Measurements from ENCODE around the gene LMTK2. TPM values are rescaled to one million over a fixed set of nuclear protein-coding genes. Genes with fewer than 3 reads are reported as not detected.

The LMTK2 gene
- total and polyA plus RNA-seq, 2 donors (not counting 1 experiment from before 2014, with no cell fraction given) = 5.2 to 6.9 TPM

GRCh38 chr7:98088109-98088508, 18.6 kb upstream of the LMTK2 start:
- TF ChIP-seq CTCF (conservative IDR thresholded peaks at IDR 0.05 in 1 of 2, IDR thresholded peaks at IDR 0.05 in 1 of 2; ENCODE audit: low read depth in 1 of 2, low read length in 2 of 2) (no peak), EZH2 (IDR thresholded peaks at IDR 0.05; ENCODE audit: low read length, missing control alignments) (no peak)
- no peak overlapping the region for H3K27ac ChIP-seq (ENCODE audit: insufficient read depth, low read length)
- no peak overlapping the region for H3K9ac ChIP-seq (ENCODE audit: insufficient read depth, low read length)
- DNase-seq (ENCODE audit: low read depth in 2 of 2) = no peak
- no peaks in the 10 kb centered on the region for H3K79me2 ChIP-seq (ENCODE audit: control insufficient read depth, insufficient read depth, low read length)
- no peak overlapping the region for H3K4me2 ChIP-seq (ENCODE audit: extremely low read depth, insufficient read depth, low read length)
- no peaks in the 10 kb centered on the region for H3K9me3 ChIP-seq (ENCODE audit: control insufficient read depth, insufficient read depth, low read depth, low read length)
- no peaks in the 10 kb centered on the region for H4K20me1 ChIP-seq (ENCODE audit: control insufficient read depth, extremely low read depth, insufficient read depth, low read length)
- H3K27me3 ChIP-seq (ENCODE audit: control insufficient read depth, insufficient read depth, low read length) = no peaks in the 10 kb centered on the region
- no peaks in the 10 kb centered on the region for H3K4me1 ChIP-seq (ENCODE audit: control insufficient read depth, extremely low read depth, insufficient read depth, low read length)
- H2AFZ ChIP-seq (ENCODE audit: low read length) = no peak overlapping the region
- H3K36me3 ChIP-seq (ENCODE audit: control insufficient read depth, insufficient read depth, low read length) = no peaks in the 10 kb centered on the region
- H3K4me3 ChIP-seq (replicated peaks in 1 of 4; ENCODE audit: control extremely low read depth in 1 of 4, insufficient read depth in 1 of 4, low read depth in 3 of 4, low read length in 4 of 4) = no peak overlapping the region

GRCh38 chr7:98090116-98090515, 16.5 kb upstream of the LMTK2 start:
- no peaks in the 10 kb centered on the region for H3K9me3 ChIP-seq (ENCODE audit: control insufficient read depth, insufficient read depth, low read depth, low read length)

GRCh38 chr7:98091061-98091460, 15.6 kb upstream of the LMTK2 start:
- Histone ChIP-seq H2AFZ (ENCODE audit: low read length) (no peak overlapping the region), H3K4me1 (ENCODE audit: control insufficient read depth, extremely low read depth, insufficient read depth, low read length) (no peaks in the 10 kb centered on the region), H3K27ac (ENCODE audit: insufficient read depth, low read length) (no peak overlapping the region), H3K4me3 (replicated peaks in 1 of 4; ENCODE audit: control extremely low read depth in 1 of 4, insufficient read depth in 1 of 4, low read depth in 3 of 4, low read length in 4 of 4) (no peak overlapping the region), H3K9me3 (ENCODE audit: control insufficient read depth, insufficient read depth, low read depth, low read length) (no peaks in the 10 kb centered on the region), H4K20me1 (ENCODE audit: control insufficient read depth, extremely low read depth, insufficient read depth, low read length) (no peaks in the 10 kb centered on the region), H3K9ac (ENCODE audit: insufficient read depth, low read length) (no peak overlapping the region), H3K27me3 (ENCODE audit: control insufficient read depth, insufficient read depth, low read length) (no peaks in the 10 kb centered on the region), H3K4me2 (ENCODE audit: extremely low read depth, insufficient read depth, low read length) (no peak overlapping the region), H3K79me2 (ENCODE audit: control insufficient read depth, insufficient read depth, low read length) (no peaks in the 10 kb centered on the region), H3K36me3 (ENCODE audit: control insufficient read depth, insufficient read depth, low read length) (no peaks in the 10 kb centered on the region)
- DNase-seq (ENCODE audit: low read depth in 2 of 2) = peak in 1 of 2 donors; percentile 7
- TF ChIP-seq CTCF (conservative IDR thresholded peaks at IDR 0.05 in 1 of 2, IDR thresholded peaks at IDR 0.05 in 1 of 2; ENCODE audit: low read depth in 1 of 2, low read length in 2 of 2) (no peak), EZH2 (IDR thresholded peaks at IDR 0.05; ENCODE audit: low read length, missing control alignments) (no peak)

More at GRCh38 chr7:98090116-98090515, 16.5 kb upstream of the LMTK2 start:
- H3K4me3 ChIP-seq (replicated peaks in 1 of 4; ENCODE audit: control extremely low read depth in 1 of 4, insufficient read depth in 1 of 4, low read depth in 3 of 4, low read length in 4 of 4) = no peak overlapping the region
- no peak overlapping the region for H3K9ac ChIP-seq (ENCODE audit: insufficient read depth, low read length)
- no peak overlapping the region for H3K4me2 ChIP-seq (ENCODE audit: extremely low read depth, insufficient read depth, low read length)
- no peak overlapping the region for H2AFZ ChIP-seq (ENCODE audit: low read length)
- H3K27me3 ChIP-seq (ENCODE audit: control insufficient read depth, insufficient read depth, low read length) = no peaks in the 10 kb centered on the region
- TF ChIP-seq EZH2 (IDR thresholded peaks at IDR 0.05; ENCODE audit: low read length, missing control alignments) (no peak), CTCF (conservative IDR thresholded peaks at IDR 0.05 in 1 of 2, IDR thresholded peaks at IDR 0.05 in 1 of 2; ENCODE audit: low read depth in 1 of 2, low read length in 2 of 2) (no peak)
- no peaks in the 10 kb centered on the region for H3K36me3 ChIP-seq (ENCODE audit: control insufficient read depth, insufficient read depth, low read length)
- no peak for DNase-seq (ENCODE audit: low read depth in 2 of 2)
- no peaks in the 10 kb centered on the region for H3K4me1 ChIP-seq (ENCODE audit: control insufficient read depth, extremely low read depth, insufficient read depth, low read length)
- H3K79me2 ChIP-seq (ENCODE audit: control insufficient read depth, insufficient read depth, low read length) = no peaks in the 10 kb centered on the region
- H3K27ac ChIP-seq (ENCODE audit: insufficient read depth, low read length) = no peak overlapping the region
- H4K20me1 ChIP-seq (ENCODE audit: control insufficient read depth, extremely low read depth, insufficient read depth, low read length) = no peaks in the 10 kb centered on the region

Data from fibroblast of lung (primary cell).